ENCODE measurements around the gene KCNA5.
A peak's percentile ranks its signal among the peaks of the same experiment; 100 is the strongest.

KCNA5 gene

GRCh38 chr12:5059358-5059757 is 15.7 kb downstream of the KCNA5 start:
- Histone ChIP-seq H2AFZ (ENCODE audit: low read depth, low read length) (no peak overlapping the region), H2BK15ac (ENCODE audit: low read depth, poor library complexity, severe bottlenecking) (no peak overlapping the region), H3K4me1 (ENCODE audit: control insufficient read depth, insufficient read depth, low read depth, low read length) (no peaks in the 10 kb centered on the region), H2BK5ac (ENCODE audit: low read depth, low read length, poor library complexity, severe bottlenecking) (no peak overlapping the region), H3K27me3 (ENCODE audit: control insufficient read depth in 1 of 2, insufficient read depth in 1 of 2, low read length in 2 of 2) (peaks cover 9 to 70% of the 10 kb centered on the region in 2 experiments), H2BK12ac (ENCODE audit: low read length in 2 of 2) (no peak overlapping the region), H4K8ac (ENCODE audit: low read length) (no peak overlapping the region), H3K9me3 (ENCODE audit: control insufficient read depth, low read length) (no peaks in the 10 kb centered on the region), H2AK5ac (ENCODE audit: low read length, severe bottlenecking) (no peak overlapping the region), H3K18ac (ENCODE audit: low read depth in 1 of 2, low read length in 2 of 2) (no peak overlapping the region), H3K4me2 (ENCODE audit: low read length, poor library complexity, severe bottlenecking) (no peak overlapping the region), H4K91ac (ENCODE audit: low read length) (no peak overlapping the region), H3K9ac (ENCODE audit: low read length) (no peak overlapping the region), H3K79me1 (replicated peaks; ENCODE audit: low read length, poor library complexity, severe bottlenecking) (no peaks in the 10 kb centered on the region), H3K4me3 (ENCODE audit: insufficient read depth in 1 of 2, low read depth in 1 of 2, low read length in 2 of 2) (no peak overlapping the region), H3K4ac (ENCODE audit: low read depth in 1 of 2, low read length in 2 of 2) (no peak overlapping the region), H2BK120ac (ENCODE audit: low read depth, low read length) (no peak overlapping the region), H3K27ac (ENCODE audit: low read length, poor library complexity, severe bottlenecking) (no peak overlapping the region), H3K36me3 (ENCODE audit: control insufficient read depth in 1 of 2, insufficient read depth in 2 of 2, low read depth in 1 of 2, low read length in 2 of 2) (no peaks in the 10 kb centered on the region), H3K23ac (ENCODE audit: low read length in 2 of 2) (no peak overlapping the region), H3K14ac (ENCODE audit: low read length in 2 of 2) (no peak overlapping the region)
- no peak for DNase-seq
- WGBS = 68% methylated on average over 6 of the region's 6 CpGs

GRCh38 chr12:5060958-5061357 is 17.3 kb downstream of the KCNA5 start:
- no peak overlapping the region for H2BK12ac ChIP-seq (ENCODE audit: low read length in 2 of 2)
- no peak overlapping the region for H2AFZ ChIP-seq (ENCODE audit: low read depth, low read length)
- no peaks in the 10 kb centered on the region for H3K79me1 ChIP-seq (replicated peaks; ENCODE audit: low read length, poor library complexity, severe bottlenecking)
- H3K14ac ChIP-seq (ENCODE audit: low read length in 2 of 2) = no peak overlapping the region
- H4K91ac ChIP-seq (ENCODE audit: low read length) = no peak overlapping the region
- H2BK120ac ChIP-seq (ENCODE audit: low read depth, low read length) = no peak overlapping the region
- H3K27ac ChIP-seq (ENCODE audit: low read length, poor library complexity, severe bottlenecking) = no peak overlapping the region
- no peak overlapping the region for H3K4ac ChIP-seq (ENCODE audit: low read depth in 1 of 2, low read length in 2 of 2)
- 50% methylated on average over 2 of the region's 3 CpGs for WGBS
- H3K4me2 ChIP-seq (ENCODE audit: low read length, poor library complexity, severe bottlenecking) = no peak overlapping the region
- no peak overlapping the region for H3K9ac ChIP-seq (ENCODE audit: low read length)
- DNase-seq = no peak
- H3K9me3 ChIP-seq (ENCODE audit: control insufficient read depth, low read length) = no peaks in the 10 kb centered on the region
- no peak overlapping the region for H2AK5ac ChIP-seq (ENCODE audit: low read length, severe bottlenecking)
- H2BK15ac ChIP-seq (ENCODE audit: low read depth, poor library complexity, severe bottlenecking) = no peak overlapping the region
- no peak overlapping the region for H3K23ac ChIP-seq (ENCODE audit: low read length in 2 of 2)
- peak overlapping the region in 1 of 2 experiments; percentile 7 for H3K4me3 ChIP-seq (ENCODE audit: insufficient read depth in 1 of 2, low read depth in 1 of 2, low read length in 2 of 2)
- no peak overlapping the region for H2BK5ac ChIP-seq (ENCODE audit: low read depth, low read length, poor library complexity, severe bottlenecking)
- no peak overlapping the region for H3K18ac ChIP-seq (ENCODE audit: low read depth in 1 of 2, low read length in 2 of 2)
- H3K36me3 ChIP-seq (ENCODE audit: control insufficient read depth in 1 of 2, insufficient read depth in 2 of 2, low read depth in 1 of 2, low read length in 2 of 2) = no peaks in the 10 kb centered on the region
- no peaks in the 10 kb centered on the region for H3K4me1 ChIP-seq (ENCODE audit: control insufficient read depth, insufficient read depth, low read depth, low read length)
- peaks cover 9 to 80% of the 10 kb centered on the region in 2 experiments for H3K27me3 ChIP-seq (ENCODE audit: control insufficient read depth in 1 of 2, insufficient read depth in 1 of 2, low read length in 2 of 2)
- H4K8ac ChIP-seq (ENCODE audit: low read length) = no peak overlapping the region

- H3K4me1 ChIP-seq (ENCODE audit: control insufficient read depth, insufficient read depth, low read depth, low read length) = no peaks in the 10 kb centered on the region
- 54% methylated on average over 1 of the region's 1 CpG for WGBS
- H2AK5ac ChIP-seq (ENCODE audit: low read length, severe bottlenecking) = no peak overlapping the region
- no peak overlapping the region for H3K23ac ChIP-seq (ENCODE audit: low read length in 2 of 2)
- H3K14ac ChIP-seq (ENCODE audit: low read length in 2 of 2) = no peak overlapping the region
- H2BK120ac ChIP-seq (ENCODE audit: low read depth, low read length) = no peak overlapping the region
- H3K4me2 ChIP-seq (ENCODE audit: low read length, poor library complexity, severe bottlenecking) = no peak overlapping the region
- no peaks in the 10 kb centered on the region for H3K79me1 ChIP-seq (replicated peaks; ENCODE audit: low read length, poor library complexity, severe bottlenecking)
- no peak overlapping the region for H2BK5ac ChIP-seq (ENCODE audit: low read depth, low read length, poor library complexity, severe bottlenecking)
- no peak overlapping the region for H2BK12ac ChIP-seq (ENCODE audit: low read length in 2 of 2)
- no peak overlapping the region for H4K8ac ChIP-seq (ENCODE audit: low read length)
- no peak overlapping the region for H3K27ac ChIP-seq (ENCODE audit: low read length, poor library complexity, severe bottlenecking)
- peaks cover 9 to 67% of the 10 kb centered on the region in 2 experiments for H3K27me3 ChIP-seq (ENCODE audit: control insufficient read depth in 1 of 2, insufficient read depth in 1 of 2, low read length in 2 of 2)
- no peaks in the 10 kb centered on the region for H3K9me3 ChIP-seq (ENCODE audit: control insufficient read depth, low read length)
- H3K36me3 ChIP-seq (ENCODE audit: control insufficient read depth in 1 of 2, insufficient read depth in 2 of 2, low read depth in 1 of 2, low read length in 2 of 2) = no peaks in the 10 kb centered on the region
- no peak for DNase-seq
- H2BK15ac ChIP-seq (ENCODE audit: low read depth, poor library complexity, severe bottlenecking) = no peak overlapping the region
- H3K4ac ChIP-seq (ENCODE audit: low read depth in 1 of 2, low read length in 2 of 2) = no peak overlapping the region
- H3K4me3 ChIP-seq (ENCODE audit: insufficient read depth in 1 of 2, low read depth in 1 of 2, low read length in 2 of 2) = no peak overlapping the region
- H4K91ac ChIP-seq (ENCODE audit: low read length) = no peak overlapping the region
- H3K18ac ChIP-seq (ENCODE audit: low read depth in 1 of 2, low read length in 2 of 2) = no peak overlapping the region
- no peak overlapping the region for H3K9ac ChIP-seq (ENCODE audit: low read length)
- H2AFZ ChIP-seq (ENCODE audit: low read depth, low read length) = no peak overlapping the region
These were observed 19.5 kb downstream of the KCNA5 start for GRCh38 chr12:5063149-5063548.

- Histone ChIP-seq H3K79me1 (replicated peaks; ENCODE audit: low read length, poor library complexity, severe bottlenecking) (no peaks in the 10 kb centered on the region), H4K8ac (ENCODE audit: low read length) (no peak overlapping the region), H3K9me3 (ENCODE audit: control insufficient read depth, low read length) (no peaks in the 10 kb centered on the region), H3K4me3 (ENCODE audit: insufficient read depth in 1 of 2, low read depth in 1 of 2, low read length in 2 of 2) (no peak overlapping the region), H3K23ac (ENCODE audit: low read length in 2 of 2) (no peak overlapping the region), H3K4ac (ENCODE audit: low read depth in 1 of 2, low read length in 2 of 2) (no peak overlapping the region), H4K91ac (ENCODE audit: low read length) (no peak overlapping the region), H3K27ac (ENCODE audit: low read length, poor library complexity, severe bottlenecking) (no peak overlapping the region), H3K36me3 (ENCODE audit: control insufficient read depth in 1 of 2, insufficient read depth in 2 of 2, low read depth in 1 of 2, low read length in 2 of 2) (no peaks in the 10 kb centered on the region), H3K4me2 (ENCODE audit: low read length, poor library complexity, severe bottlenecking) (no peak overlapping the region), H3K27me3 (ENCODE audit: control insufficient read depth in 1 of 2, insufficient read depth in 1 of 2, low read length in 2 of 2) (peaks cover 9 to 66% of the 10 kb centered on the region in 2 experiments), H2AFZ (ENCODE audit: low read depth, low read length) (no peak overlapping the region), H2BK5ac (ENCODE audit: low read depth, low read length, poor library complexity, severe bottlenecking) (no peak overlapping the region), H2BK15ac (ENCODE audit: low read depth, poor library complexity, severe bottlenecking) (no peak overlapping the region), H2BK120ac (ENCODE audit: low read depth, low read length) (no peak overlapping the region), H2BK12ac (ENCODE audit: low read length in 2 of 2) (no peak overlapping the region), H3K9ac (ENCODE audit: low read length) (no peak overlapping the region), H3K14ac (ENCODE audit: low read length in 2 of 2) (no peak overlapping the region), H3K4me1 (ENCODE audit: control insufficient read depth, insufficient read depth, low read depth, low read length) (no peaks in the 10 kb centered on the region), H2AK5ac (ENCODE audit: low read length, severe bottlenecking) (no peak overlapping the region), H3K18ac (ENCODE audit: low read depth in 1 of 2, low read length in 2 of 2) (no peak overlapping the region)
- WGBS = 100% methylated on average over 2 of the region's 3 CpGs
- no peak for DNase-seq
These were observed 21.3 kb downstream of the KCNA5 start for GRCh38 chr12:5064913-5065490.
